HepG2 (cell line): ENCODE results near the gene SBNO2. TPM values are rescaled to one million over a fixed set of nuclear protein-coding genes. Genes with fewer than 3 reads are reported as not detected.

Experiments
- AKAP8 ChIP-seq: sonication (generic); formaldehyde crosslinking; IDR thresholded peaks from 2 replicates; pipeline ENCODE4 v1.5.1; 2020; ENCODE audit warnings: mild to moderate bottlenecking, missing genetic modification reagents
- AKNA ChIP-seq: sonication (generic); formaldehyde crosslinking; IDR thresholded peaks from 2 replicates; pipeline ENCODE4 v1.4.0; 2020; ENCODE audit warnings: missing genetic modification reagents, borderline replicate concordance
- ARID4A ChIP-seq: sonication (generic); formaldehyde crosslinking; IDR thresholded peaks from 2 replicates; pipeline ENCODE4 v1.5.0; 2020; ENCODE audit warnings: mild to moderate bottlenecking, missing genetic modification reagents, borderline replicate concordance
- FOXC1 ChIP-seq: sonication (generic); formaldehyde crosslinking; IDR thresholded peaks from 2 replicates; pipeline ENCODE4 v1.8.0; 2022; ENCODE audit warnings: mild to moderate bottlenecking, missing genetic modification reagents, borderline replicate concordance
- HOXA3 ChIP-seq: sonication (generic); formaldehyde crosslinking; IDR thresholded peaks from 2 replicates; pipeline ENCODE4 v1.5.0; 2020; ENCODE audit warnings: missing genetic modification reagents
- KDM3A ChIP-seq: IDR thresholded peaks from 2 replicates; pipeline ENCODE4 v1.6.1; 2018; ENCODE audit warnings: low read depth, missing compliant biosample characterization
- MED8 ChIP-seq: sonication (generic); formaldehyde crosslinking; IDR thresholded peaks from 2 replicates; pipeline ENCODE4 v1.8.1; 2023; ENCODE audit warnings: mild to moderate bottlenecking, missing genetic modification reagents; ENCODE audit not compliant: insufficient replicate concordance
- RAD51 ChIP-seq: fragments of 450-650 bp; IDR thresholded peaks from 2 replicates; pipeline ENCODE4 v1.6.1; 2016; ENCODE audit warnings: borderline replicate concordance
- RBFOX2 ChIP-seq: fragments of 200-400 bp; formaldehyde crosslinking; IDR thresholded peaks from 2 replicates; pipeline ENCODE4 v1.6.1; 2017; ENCODE audit warnings: low read depth, mild to moderate bottlenecking, low read length
- U2AF2 ChIP-seq: fragments of 200-400 bp; formaldehyde crosslinking; IDR thresholded peaks from 2 replicates; pipeline ENCODE4 v1.6.1; 2017; ENCODE audit warnings: low read depth, mild to moderate bottlenecking, low read length
- ZNF326 ChIP-seq: sonication (generic); formaldehyde crosslinking; IDR thresholded peaks from 2 replicates; pipeline ENCODE4 v1.4.0; 2020; ENCODE audit warnings: missing genetic modification reagents, borderline replicate concordance
- ZNF441 ChIP-seq: sonication (generic); formaldehyde crosslinking; IDR thresholded peaks from 2 replicates; pipeline ENCODE4 v1.7.0; 2021; ENCODE audit warnings: missing genetic modification reagents, borderline replicate concordance
- ZNF609 ChIP-seq: sonication (generic); formaldehyde crosslinking; IDR thresholded peaks from 2 replicates; pipeline ENCODE4 v1.4.0; 2020; ENCODE audit warnings: mild to moderate bottlenecking, missing genetic modification reagents, borderline replicate concordance
- polyA plus RNA-seq, 8 experiments: library from polyadenylated mRNA; depleted of rRNA in 3 of 8; stranded (reverse) in 7 of 8; unstranded in 1 of 8; fragments of >200 nt; fragmentation: Illumina TruSeq in 4 of 8; extraction: Trizol in 4 of 8; gene quantifications; 2 replicates each; pipeline versions ENCODE4 v1.2.1 to v1.2.3, GENCODE V29; 2011 to 2016; ENCODE audit warnings: low read depth in 4 of 8, missing spikeins in 1 of 8, mixed read lengths in 1 of 8; ENCODE audit not compliant: insufficient read depth in 1 of 8
- total RNA-seq, 5 experiments: library from RNA; depleted of rRNA; stranded (reverse); fragments of >200 nt; fragmentation: Illumina TruSeq; extraction: Trizol; gene quantifications; 2 replicates each; pipeline ENCODE4 v1.2.3, GENCODE V29; 2016; ENCODE audit warnings: low read depth in 1 of 5

Gene SBNO2
- total and polyA plus RNA-seq, 2 of the 13 experiments (the other 11 are each of a cell fraction or from before 2014, with no cell fraction given): 8.6 to 10.4 TPM

- peak; percentile 51; the same call in 1 of the 2 replicates for TF ChIP-seq ZNF609 (CRISPR knock-in tag)
- TF ChIP-seq FOXC1 (CRISPR knock-in tag): peak; percentile 22; the same call in 1 of the 2 replicates
- TF ChIP-seq ZNF326: no peak
- TF ChIP-seq KDM3A (CRISPR knock-in tag): no peak
- TF ChIP-seq AKNA (CRISPR knock-in tag): no peak
- TF ChIP-seq RAD51: no peak
- no peak for TF ChIP-seq U2AF2
- peak; percentile 89 for TF ChIP-seq RBFOX2
- no peak for TF ChIP-seq ZNF441 (CRISPR knock-in tag)
- peak; percentile 63; the same call in 1 of the 2 replicates for TF ChIP-seq ARID4A
- peak; percentile 31 for TF ChIP-seq MED8
- TF ChIP-seq AKAP8 (CRISPR knock-in tag): no peak
- TF ChIP-seq HOXA3: peak; percentile 82
These were observed 31.3 kb upstream of the SBNO2 start, which contains the start of gene STK11 (continued) for GRCh38 chr19:1205114-1206099.
